ENCODE results near the gene BST1.

BST1 gene, protein sequence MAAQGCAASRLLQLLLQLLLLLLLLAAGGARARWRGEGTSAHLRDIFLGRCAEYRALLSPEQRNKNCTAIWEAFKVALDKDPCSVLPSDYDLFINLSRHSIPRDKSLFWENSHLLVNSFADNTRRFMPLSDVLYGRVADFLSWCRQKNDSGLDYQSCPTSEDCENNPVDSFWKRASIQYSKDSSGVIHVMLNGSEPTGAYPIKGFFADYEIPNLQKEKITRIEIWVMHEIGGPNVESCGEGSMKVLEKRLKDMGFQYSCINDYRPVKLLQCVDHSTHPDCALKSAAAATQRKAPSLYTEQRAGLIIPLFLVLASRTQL

DNA sequence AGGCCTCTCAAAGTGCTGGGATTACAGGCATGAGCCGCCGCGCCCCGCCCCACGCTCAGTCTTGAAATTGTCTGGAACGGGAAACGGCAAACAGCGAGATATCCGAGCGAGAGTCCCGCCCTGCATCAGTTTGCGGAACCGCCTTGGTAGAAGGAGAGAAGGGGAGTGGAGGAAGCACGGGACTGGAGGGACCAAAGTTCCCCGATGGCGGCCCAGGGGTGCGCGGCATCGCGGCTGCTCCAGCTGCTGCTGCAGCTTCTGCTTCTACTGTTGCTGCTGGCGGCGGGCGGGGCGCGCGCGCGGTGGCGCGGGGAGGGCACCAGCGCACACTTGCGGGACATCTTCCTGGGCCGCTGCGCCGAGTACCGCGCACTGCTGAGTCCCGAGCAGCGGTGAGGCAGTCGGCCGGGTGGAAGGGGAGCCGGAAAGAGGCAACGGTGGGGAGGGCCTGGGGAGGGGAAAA is at the start of gene BST1:
Gene BST1 (plus strand): TSS at position 125 of the 463 bp plus-strand sequence. CDS start 80 bp downstream, at position 205.
- peak; percentile 8 for DNase-seq (ENCODE audit: low read depth)

DNA sequence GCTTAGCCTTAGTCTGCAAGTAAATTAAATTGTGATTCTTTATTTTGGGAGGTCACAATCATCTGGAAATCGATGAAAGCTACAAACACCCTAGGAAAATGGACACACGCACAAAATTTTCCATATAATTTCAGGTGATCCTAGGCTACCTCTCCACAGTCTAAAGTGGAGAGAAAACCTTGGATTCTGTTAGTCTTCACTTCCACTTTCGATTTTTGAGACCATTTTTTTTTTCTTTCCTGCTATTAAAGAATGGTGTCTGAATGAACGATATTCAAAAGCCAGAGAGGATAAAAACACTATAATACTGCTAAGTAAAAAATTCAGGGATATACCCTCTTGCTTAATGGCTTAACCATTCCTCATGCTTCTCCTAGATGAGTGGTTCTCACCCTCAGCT is 49.4 kb upstream of the BST1 start:
- DNase-seq (ENCODE audit: low read depth), result no peak

DNA sequence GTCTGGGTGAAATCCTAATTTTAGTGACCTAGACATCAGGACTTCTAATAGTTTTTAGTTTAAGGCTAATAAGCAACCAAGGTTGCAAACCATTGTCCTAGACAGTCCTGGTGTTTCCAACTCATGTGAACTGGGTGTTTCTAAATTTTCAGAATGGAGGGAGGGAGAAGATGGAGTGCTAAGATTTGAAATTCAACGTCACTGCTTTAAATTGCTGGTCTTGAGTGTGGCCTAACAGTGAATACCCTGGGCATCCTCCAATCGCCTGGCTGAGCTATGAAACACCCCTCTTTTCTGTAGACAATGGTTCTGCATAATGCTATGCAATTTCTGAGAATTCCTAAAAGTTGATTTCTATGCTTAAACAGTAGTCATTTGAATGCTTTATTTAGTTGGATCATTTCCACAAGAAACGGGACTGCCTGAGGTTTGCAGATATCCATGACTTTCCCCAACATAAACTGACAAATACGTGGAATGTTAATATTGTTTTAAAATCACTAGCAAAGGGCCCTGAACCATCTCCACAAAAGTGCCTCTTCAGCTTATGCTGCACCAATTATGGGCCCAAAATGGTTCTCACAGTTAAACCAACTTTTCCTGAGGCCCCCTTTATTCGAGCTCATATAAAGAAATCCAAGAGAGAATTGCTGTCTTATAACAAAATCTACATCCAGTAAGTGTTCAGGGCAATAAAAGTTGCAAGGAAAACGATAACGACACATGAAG is 48.8 kb upstream of the BST1 start:
- DNase-seq (ENCODE audit: low read depth), result no peak

DNA sequence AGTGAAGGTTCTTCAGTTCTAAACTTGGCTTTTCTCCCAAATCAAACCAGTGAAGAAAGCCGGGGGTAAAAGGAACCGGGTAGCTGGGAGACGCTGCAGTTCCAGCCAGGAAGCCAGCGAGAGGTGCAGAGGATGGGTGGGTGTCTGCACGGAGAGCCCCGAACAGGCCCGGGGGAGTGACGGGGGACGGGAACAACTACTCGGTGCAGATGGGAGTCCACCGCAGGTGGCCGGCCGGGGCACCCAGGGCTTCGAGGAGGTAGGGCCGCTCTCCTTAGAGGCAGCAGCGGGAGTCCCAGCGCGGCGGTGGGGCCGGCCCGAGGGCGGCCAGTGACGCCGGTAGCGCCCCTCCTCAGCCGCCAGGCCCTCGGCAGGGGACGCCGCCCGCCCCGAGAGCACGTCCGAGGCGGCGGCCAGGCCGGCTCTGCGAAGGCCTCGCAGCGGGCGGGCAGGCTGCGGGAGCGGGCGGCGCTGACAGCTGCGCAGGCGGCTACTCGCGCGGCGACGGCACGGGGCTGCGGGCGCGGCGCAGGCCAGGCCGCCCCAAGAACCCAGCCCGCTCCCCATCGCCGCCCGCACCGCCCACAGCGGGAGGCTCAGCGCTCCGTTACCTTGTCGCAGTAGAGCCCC is 48.2 kb upstream of the BST1 start:
- peak; percentile 20 for DNase-seq (ENCODE audit: low read depth)

DNA sequence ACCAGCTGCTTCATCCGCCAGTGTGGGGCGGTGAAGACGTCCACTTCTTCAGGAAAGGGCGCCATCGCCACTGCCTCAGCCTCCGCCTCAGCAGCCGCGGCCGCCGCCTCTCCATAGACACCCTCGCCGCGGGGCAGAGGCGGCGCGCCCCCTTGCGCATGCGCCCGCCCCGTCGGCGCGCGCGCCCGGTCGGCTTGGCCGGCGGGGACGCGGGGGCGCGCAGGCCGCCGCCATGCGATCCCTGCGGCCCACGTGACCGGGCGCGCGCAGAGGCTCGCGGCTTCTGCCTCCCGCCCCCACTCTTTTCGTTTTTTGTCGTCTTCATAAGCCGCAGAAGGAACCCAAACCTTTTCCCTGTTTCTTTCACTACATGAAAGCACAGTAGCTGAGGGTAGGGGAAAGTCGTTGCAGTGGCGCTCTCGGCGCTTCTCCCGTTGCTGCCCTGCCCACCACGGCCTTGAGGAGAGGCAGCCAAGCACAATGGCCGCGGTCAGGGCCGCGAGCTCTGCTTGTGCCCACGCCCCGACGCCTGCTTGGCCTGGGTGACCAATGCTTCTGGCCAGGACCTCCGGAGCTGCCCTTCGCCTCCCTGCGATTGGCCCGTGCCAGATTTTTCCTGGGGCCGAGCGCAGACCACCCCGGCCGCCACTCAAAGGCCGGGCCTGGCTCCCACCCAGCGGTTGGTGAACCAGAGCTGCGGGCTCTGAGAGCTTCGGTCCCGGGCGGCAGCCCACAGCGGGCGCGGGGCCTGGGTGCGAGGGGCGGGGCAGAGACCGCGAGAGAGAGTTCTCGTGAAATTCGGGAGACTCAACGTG is 47.4 kb upstream of the BST1 start, which contains the start of gene FBXL5:
Gene FBXL5 (minus strand): TSS at position 135 of the 815 bp plus-strand sequence. CDS start 70 bp downstream, at position 65.
- DNase-seq (ENCODE audit: low read depth), result peak; percentile 66

DNA sequence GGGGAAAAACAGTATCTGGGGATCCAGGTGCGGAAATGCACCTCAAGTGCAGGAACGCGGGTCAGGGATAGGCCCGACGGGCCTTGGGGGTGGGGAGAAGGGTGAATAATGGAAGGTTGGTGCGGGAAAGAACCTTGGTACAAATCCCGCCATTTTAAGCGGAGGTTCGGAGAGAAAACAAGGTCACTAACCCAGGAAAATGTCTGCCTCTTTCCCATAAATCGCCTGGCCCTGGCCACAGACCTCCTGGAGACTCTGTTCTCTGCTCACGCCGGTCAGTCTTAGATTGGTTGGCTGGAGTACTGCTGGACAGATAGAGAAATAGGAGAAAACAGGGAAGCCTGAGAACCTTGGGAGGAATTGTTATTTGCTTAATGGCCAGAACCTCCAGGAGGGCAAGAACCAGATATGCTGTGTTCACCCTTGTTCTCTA is 46.8 kb upstream of the BST1 start:
- no peak for DNase-seq (ENCODE audit: low read depth)

DNA sequence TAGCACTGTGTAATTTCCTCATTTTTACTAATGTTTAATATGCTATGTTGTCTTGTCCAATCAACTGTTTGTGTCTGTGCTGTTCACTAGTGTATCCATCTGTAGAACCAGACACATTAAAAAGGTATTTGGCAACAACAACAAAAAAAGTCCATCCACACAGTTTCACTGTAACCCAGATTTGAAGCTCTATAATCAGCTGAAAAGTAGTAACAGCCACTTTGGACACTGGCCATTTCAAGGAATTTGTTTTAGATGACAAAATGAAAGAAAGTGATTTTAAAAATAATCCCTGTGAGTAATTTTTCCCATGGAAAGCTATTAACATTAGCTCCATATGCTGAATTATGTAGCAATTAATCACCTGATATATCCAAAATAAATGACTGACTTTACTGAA is 45.5 kb upstream of the BST1 start:
- DNase-seq (ENCODE audit: low read depth), result no peak

DNA sequence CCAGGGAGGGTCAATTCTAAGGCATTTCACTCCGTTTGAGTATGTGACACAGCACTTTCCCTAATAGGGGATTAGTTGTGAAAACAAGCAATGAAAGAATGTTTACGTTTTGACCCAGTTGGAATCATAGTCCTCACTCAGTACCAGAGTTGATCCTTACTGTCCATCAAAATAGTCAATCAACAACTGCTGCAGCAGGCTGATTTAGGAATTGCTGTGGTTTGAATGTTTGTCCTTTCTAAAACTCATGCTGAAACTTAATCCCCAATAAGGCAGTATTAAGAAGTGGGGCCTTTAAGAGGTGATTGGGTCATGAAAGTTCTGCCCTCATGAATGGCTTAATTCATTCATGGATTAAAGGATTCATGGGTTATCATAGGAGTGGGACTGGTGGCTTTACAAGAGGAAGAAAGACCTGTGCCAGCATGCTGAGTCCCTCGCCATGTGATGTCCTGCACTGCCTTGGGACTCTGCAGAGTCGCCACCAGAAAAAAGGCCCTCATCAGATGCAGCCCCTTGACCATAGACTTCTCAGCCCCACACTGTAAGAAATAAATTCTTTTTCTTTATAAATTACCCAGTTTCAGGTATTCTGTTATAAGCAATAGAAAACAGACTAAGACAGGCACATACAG is 44.6 kb upstream of the BST1 start:
- no peak for DNase-seq (ENCODE audit: low read depth)

DNA sequence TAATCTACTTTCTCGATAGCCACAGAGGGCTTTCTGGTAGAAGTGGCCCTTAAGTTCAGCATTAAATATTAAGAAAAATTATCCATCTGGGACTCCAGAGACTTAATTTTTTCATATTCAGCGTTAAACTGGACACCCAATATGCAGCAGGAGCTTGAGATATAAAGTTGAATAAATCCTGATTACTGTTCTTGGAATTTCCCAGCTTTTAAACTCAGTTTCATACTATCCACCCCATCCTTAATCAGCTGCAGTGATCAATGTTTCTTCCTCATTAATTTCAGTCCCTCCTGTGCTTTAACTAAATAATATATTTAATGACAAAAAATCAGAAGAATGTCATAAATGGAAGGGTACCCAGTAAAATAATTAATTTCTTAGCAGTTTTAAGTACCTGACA is 44.1 kb upstream of the BST1 start:
- no peak for DNase-seq (ENCODE audit: low read depth)

DNA sequence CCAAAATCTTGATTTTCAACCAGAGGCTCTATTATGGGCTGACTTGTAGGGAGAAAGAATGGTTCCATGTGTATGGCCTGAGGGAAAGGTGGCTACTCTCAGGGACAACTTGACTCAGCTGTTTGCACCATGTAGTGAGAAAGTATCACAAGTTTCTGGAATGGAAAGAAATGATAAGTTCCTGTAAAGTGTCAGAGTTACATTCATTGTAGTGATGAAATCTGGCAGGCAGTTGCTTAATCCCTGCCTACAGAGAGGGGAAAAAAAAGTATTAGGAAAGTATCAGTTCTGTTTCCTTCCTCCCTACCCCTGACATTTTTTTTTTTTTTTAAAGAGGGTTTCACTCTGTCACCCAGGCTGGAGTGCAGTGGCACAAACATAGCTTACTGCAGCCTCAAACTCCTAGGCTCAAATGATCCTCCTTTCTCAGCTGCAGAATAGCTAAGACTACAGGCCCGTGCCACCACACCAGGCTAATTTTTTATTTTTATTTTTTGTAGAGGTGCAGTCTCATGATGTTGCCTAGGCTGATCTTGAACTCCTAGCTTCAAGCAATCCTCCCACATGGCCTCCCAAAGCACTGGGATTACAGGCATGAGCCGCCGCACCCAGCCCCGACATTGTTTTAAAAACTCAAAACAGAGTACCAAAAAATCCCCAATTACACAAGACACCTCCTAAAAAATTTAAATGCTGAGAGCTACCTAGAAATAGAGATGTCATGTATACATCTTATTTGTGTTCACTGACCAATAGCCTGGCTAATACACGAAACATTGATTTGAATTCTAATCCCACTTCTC is 42.9 kb upstream of the BST1 start:
- DNase-seq (ENCODE audit: low read depth), result no peak

DNA sequence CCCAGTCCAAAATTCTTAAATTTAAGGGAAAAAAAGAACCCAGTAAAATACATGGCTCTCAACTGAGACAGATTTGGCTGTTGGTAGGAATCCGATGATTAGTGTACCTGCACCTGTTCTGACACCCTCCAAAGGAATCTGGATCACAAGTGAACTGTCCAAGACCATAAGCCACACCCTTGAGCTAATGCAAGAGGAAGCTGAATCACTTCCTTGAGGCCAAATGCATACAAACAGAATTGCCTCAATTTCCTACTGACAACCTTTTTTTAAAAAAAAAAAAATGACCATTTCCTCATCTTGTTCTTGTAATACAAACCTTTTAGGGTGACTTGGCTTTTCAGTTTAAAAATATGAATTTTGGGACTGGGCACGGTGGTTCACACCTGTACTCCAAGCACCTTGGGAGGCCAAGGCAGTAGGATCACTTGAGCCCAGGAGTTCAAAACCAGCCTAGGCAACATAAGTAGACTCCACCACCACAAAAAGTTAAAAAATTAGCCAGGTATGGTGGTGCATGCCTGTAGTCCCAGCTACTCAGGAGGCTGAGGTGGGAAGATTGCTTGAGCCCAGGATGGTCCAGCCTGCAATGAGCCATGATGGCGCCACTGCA is 37.0 kb upstream of the BST1 start:
- DNase-seq (ENCODE audit: low read depth), result no peak

DNA sequence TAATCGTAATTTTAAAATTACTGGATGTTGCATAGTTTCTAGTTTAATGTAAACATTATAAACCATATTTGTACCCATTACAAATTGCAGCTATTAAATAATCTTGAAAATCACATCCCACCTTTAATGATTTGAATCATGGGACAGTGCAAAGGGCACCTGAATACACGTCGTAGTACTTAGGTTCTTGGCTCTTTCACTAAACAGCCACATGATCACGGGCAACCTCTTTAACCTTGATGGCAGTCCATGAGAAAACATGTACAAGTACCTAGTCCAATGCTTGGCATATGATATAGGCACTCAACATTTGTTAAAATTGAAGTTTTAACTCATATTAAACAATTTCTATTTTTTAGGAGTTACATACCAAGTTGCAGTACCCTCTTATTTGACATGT is 35.9 kb upstream of the BST1 start:
- no peak for DNase-seq (ENCODE audit: low read depth)

DNA sequence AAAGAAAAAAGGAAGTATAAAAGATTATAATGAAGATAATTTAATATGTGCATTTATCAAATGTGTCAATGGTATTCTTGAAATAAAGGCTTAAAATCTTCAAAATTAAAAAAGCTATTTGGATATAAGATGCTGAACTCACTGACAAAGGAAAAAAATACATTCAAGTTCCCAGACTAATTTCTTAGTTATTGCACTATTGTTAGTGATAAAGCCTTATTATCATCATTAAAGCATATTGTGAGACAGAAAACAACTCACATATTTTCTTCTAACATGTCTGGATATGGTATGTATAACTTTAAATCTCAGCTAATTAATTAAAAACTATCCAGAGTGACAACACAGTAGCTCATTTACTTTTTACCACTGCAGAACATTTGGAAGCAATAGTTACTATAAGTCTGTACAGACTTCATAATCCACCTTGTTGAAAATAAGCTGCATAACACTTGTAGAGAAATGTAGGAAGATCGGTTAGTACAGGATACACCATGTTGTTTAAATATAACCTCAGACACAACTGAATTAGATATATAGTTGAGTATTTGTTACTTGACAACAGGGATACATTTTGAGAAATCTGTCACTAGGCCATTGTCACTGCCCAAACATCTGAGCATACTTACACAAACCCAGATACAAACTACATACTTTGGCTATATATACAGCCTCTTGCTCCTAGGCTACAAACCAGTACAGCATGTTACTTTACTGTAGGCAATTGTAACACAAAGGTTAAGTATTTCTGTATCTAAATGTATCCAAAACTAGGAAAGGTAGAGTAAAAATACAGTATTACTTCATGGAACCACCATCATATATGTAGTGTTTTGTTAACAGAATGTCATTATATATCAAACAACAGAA is 34.1 kb upstream of the BST1 start:
- DNase-seq (ENCODE audit: low read depth), result no peak

DNA sequence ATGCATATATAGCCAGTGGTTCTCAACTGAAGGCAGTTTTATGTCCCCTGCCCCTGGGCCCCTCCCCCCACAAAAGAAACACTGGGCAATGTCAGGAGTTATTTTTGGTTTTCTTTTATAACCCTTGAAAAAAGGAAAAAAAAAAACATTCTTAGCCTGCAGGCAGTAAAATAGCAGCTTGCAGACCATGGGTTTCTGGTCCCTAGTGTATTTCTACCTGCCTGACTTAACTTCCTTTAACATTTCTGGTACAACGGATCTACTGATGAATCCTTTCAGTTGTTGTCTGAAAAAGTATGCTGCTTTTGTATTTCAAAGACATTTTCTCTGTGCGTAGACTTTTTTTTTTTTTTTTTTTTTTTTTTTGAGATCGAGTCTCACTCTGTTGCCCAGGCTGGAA is 32.3 kb upstream of the BST1 start:
- DNase-seq (ENCODE audit: low read depth), result no peak

DNA sequence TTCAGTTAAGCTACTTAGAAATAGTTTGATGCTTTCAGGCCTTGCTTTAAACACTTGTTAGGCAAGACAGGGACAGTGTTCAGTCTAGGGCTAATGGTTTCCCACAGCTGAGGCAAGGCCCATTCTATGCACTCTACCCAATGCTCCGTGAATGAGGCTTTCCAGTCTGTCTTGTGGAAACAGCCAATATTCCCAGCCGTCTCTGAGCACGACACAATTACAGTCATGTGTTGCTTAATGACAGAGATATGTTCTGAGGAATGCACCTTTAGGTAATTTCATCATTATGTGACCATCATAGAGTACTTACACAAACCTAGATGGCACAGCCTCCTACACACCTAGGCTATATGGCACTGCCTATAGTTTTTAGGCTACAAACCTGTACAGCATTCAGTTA is 30.8 kb upstream of the BST1 start:
- no peak for DNase-seq (ENCODE audit: low read depth)

DNA sequence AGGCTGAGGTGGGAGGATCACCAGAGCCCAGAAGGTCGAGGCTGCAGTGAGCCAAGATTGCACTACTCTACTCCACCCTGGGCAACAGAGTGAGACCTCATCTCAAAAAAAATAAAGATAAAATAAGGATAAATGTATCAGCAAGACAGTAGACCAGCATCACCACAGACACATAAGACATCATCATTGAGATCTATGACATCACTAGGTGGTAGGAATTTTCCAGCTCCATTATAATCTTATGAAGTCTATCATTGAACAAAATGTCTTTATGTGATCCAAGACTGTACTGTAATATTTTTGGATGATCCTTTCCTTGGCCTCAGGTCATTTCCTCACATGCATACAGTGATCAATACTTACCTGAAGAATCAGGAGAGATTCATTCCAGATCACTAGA is 29.5 kb upstream of the BST1 start:
- no peak for DNase-seq (ENCODE audit: low read depth)

DNA sequence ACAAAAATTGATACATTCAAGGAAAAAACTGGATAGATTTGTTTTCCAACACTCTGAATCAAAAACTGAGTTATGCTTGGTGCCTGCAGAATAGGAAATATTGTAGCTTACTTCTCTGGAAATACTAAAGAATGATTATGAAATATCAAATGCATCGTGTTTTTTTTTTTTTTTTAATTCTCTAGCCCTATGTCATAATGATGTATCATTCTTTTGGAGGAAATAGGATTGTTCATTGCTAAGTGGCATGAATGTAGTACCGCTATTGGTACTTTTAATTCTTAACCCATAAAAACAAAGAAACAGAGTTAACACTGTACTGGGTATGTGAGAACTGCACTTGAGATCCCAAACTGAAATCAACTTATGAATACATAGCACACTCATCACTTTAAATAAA is 28.8 kb upstream of the BST1 start:
- no peak for DNase-seq (ENCODE audit: low read depth)

DNA sequence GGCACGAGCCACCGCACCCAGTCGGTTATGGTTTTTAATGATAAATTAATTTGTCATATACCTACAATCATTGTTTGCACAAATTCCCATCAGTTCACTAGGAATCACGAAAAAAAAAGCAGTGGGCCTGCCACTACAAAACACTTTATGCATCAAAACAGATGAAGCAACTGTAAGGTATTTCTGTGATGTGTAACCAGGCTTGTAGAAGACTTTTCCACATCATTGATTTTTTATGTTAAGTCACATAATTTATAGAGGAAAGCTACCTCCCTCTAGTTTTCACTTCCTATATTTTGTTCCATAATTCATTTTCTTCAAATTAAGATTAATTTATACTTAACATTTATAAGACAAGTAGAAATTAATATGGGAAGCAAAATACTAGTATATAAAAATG is 27.9 kb upstream of the BST1 start:
- no peak for DNase-seq (ENCODE audit: low read depth)

DNA sequence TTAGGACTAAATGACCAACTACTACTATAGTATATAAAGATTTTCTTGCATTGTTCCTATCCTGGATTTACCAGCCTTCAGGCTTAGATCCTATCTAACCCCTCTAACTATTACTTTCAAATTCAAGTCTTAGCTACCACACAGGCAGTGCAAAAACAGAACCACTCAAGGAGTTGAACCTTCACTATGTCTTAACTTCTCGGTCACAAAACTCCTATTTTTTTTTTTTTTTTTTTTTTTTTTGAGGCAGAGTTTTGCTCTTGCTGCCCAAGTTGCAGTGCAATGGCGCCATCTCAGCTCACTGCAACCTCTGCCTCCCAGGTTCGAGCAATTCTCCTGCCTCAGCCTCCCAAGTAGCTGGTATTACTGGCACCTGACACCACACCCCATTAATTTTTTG is 27.5 kb upstream of the BST1 start:
- no peak for DNase-seq (ENCODE audit: low read depth)
